ENCODE results near the gene SLC4A2.
A peak's percentile ranks its signal among the peaks of the same experiment; 100 is the strongest.

SLC4A2 gene

DNA sequence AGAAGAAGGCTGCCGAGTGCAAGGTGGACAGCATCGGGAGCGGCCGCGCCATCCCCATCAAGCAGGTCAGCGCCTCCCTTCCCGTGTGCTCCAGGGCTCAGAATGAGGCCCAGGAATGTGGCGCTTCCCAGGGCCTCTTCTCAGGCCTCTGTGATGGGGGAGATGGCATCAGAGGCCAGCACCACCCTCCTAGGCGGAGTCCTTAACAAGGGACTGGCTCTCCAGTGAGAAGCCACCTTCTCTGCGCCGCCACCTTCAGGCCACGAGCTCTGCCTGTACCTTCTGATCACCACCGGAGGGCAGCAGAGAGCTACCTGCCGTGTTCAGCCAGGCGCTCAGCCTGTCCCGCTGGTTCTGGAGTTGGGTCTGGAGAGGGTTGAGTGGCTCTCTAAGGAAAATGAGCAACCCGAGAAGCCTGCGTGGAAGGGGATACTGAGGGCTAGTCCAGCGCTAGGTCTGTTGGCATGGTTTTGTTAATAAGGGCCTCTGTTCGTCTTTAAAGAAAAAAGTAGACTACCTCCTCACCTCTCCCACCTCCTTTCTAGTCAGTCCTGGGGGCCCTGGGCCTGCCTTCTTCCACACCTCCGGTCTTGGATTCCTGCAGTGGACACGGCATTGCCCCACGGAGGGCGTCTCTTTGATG, 64.6 kb downstream of the SLC4A2 start (continued):
- TF ChIP-seq ZNF544 (tag by site-specific recombination; IDR thresholded peaks at IDR 0.05) (no peak), ZNF707 (tag by site-specific recombination; IDR thresholded peaks at IDR 0.05) (no peak), KLF1 (tag by site-specific recombination; IDR thresholded peaks at IDR 0.05) (peak; percentile 55; the same call in 1 of the 2 replicates), KLF10 (tag by site-specific recombination; IDR thresholded peaks at IDR 0.05) (no peak), ZNF248 (tag by site-specific recombination; IDR thresholded peaks at IDR 0.05) (no peak), ZNF311 (tag by site-specific recombination; IDR thresholded peaks at IDR 0.05; ENCODE audit: borderline replicate concordance) (no peak), ZNF48 (tag by site-specific recombination; IDR thresholded peaks at IDR 0.05) (no peak), ZNF626 (tag by site-specific recombination; IDR thresholded peaks at IDR 0.05) (no peak), ZNF510 (tag by site-specific recombination; IDR thresholded peaks at IDR 0.05; ENCODE audit: insufficient replicate concordance) (no peak), ZNF114 (tag by site-specific recombination; IDR thresholded peaks at IDR 0.05) (no peak), ZNF211 (tag by site-specific recombination; IDR thresholded peaks at IDR 0.05; ENCODE audit: low read depth) (no peak), OSR2 (tag by site-specific recombination; IDR thresholded peaks at IDR 0.05) (no peak), ZNF654 (tag by site-specific recombination; IDR thresholded peaks at IDR 0.05; ENCODE audit: low read depth) (peak; percentile 97), GFI1B (tag by site-specific recombination; IDR thresholded peaks at IDR 0.05) (no peak), ZNF416 (tag by site-specific recombination; IDR thresholded peaks at IDR 0.05) (no peak), ZNF639 (tag by site-specific recombination; IDR thresholded peaks at IDR 0.05) (no peak), GLIS1 (tag by site-specific recombination; IDR thresholded peaks at IDR 0.05) (peak; percentile 26; the same call in 1 of the 2 replicates), ZNF354C (tag by site-specific recombination; IDR thresholded peaks at IDR 0.05; ENCODE audit: borderline replicate concordance, low read depth) (no peak), ZFP3 (tag by site-specific recombination; IDR thresholded peaks at IDR 0.05; ENCODE audit: low read depth) (no peak), PRDM4 (tag by site-specific recombination; IDR thresholded peaks at IDR 0.05) (no peak), TCF7L2 (IDR thresholded peaks at IDR 0.05; ENCODE audit: borderline replicate concordance, low read depth, low read length) (no peak), ZNF473 (tag by site-specific recombination; IDR thresholded peaks at IDR 0.05) (no peak), ZNF274 (IDR thresholded peaks at IDR 0.05; ENCODE audit: low read length) (no peak), ZNF274 (tag by site-specific recombination; IDR thresholded peaks at IDR 0.05; ENCODE audit: borderline replicate concordance) (no peak), ZBTB7A (tag by site-specific recombination; IDR thresholded peaks at IDR 0.05; ENCODE audit: low read depth) (no peak), ZNF426 (tag by site-specific recombination; IDR thresholded peaks at IDR 0.05) (no peak), SCRT2 (tag by site-specific recombination; IDR thresholded peaks at IDR 0.05) (no peak)
- TF ChIP-seq, protein P1, sequence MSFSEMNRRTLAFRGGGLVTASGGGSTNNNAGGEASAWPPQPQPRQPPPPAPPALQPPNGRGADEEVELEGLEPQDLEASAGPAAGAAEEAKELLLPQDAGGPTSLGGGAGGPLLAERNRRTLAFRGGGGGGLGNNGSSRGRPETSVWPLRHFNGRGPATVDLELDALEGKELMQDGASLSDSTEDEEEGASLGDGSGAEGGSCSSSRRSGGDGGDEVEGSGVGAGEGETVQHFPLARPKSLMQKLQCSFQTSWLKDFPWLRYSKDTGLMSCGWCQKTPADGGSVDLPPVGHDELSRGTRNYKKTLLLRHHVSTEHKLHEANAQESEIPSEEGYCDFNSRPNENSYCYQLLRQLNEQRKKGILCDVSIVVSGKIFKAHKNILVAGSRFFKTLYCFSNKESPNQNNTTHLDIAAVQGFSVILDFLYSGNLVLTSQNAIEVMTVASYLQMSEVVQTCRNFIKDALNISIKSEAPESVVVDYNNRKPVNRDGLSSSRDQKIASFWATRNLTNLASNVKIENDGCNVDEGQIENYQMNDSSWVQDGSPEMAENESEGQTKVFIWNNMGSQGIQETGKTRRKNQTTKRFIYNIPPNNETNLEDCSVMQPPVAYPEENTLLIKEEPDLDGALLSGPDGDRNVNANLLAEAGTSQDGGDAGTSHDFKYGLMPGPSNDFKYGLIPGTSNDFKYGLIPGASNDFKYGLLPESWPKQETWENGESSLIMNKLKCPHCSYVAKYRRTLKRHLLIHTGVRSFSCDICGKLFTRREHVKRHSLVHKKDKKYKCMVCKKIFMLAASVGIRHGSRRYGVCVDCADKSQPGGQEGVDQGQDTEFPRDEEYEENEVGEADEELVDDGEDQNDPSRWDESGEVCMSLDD (tag by site-specific recombination; IDR thresholded peaks at IDR 0.05) = no peak
- TF ChIP-seq, protein P2, sequence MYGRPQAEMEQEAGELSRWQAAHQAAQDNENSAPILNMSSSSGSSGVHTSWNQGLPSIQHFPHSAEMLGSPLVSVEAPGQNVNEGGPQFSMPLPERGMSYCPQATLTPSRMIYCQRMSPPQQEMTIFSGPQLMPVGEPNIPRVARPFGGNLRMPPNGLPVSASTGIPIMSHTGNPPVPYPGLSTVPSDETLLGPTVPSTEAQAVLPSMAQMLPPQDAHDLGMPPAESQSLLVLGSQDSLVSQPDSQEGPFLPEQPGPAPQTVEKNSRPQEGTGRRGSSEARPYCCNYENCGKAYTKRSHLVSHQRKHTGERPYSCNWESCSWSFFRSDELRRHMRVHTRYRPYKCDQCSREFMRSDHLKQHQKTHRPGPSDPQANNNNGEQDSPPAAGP (tag by site-specific recombination; IDR thresholded peaks at IDR 0.05) = peak; percentile 49; the same call in 1 of the 2 replicates
- TF ChIP-seq, protein P3, sequence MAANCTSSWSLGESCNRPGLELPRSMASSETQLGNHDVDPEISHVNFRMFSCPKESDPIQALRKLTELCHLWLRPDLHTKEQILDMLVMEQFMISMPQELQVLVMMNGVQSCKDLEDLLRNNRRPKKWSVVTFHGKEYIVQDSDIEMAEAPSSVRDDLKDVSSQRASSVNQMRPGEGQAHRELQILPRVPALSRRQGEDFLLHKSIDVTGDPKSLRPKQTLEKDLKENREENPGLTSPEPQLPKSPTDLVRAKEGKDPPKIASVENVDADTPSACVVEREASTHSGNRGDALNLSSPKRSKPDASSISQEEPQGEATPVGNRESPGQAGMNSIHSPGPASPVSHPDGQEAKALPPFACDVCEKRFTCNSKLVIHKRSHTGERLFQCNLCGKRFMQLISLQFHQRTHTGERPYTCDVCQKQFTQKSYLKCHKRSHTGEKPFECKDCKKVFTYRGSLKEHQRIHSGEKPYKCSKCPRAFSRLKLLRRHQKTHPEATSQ (tag by site-specific recombination; IDR thresholded peaks at IDR 0.05) = no peak
- TF ChIP-seq, protein P4, sequence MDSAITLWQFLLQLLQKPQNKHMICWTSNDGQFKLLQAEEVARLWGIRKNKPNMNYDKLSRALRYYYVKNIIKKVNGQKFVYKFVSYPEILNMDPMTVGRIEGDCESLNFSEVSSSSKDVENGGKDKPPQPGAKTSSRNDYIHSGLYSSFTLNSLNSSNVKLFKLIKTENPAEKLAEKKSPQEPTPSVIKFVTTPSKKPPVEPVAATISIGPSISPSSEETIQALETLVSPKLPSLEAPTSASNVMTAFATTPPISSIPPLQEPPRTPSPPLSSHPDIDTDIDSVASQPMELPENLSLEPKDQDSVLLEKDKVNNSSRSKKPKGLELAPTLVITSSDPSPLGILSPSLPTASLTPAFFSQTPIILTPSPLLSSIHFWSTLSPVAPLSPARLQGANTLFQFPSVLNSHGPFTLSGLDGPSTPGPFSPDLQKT (IDR thresholded peaks at IDR 0.05; ENCODE audit: borderline replicate concordance, low read depth, low read length) = no peak
